HG02973 (cell line): ENCODE results near the gene NHSL1.

Source experiments
- ATAC-seq: cut with Tn5 transposase; IDR thresholded peaks from one replicate; pipeline ENCODE4 v1.9.1; 2021; ENCODE audit warnings: moderate library complexity; ENCODE audit not compliant: unreplicated experiment

The NHSL1 gene

GRCh38 chr6:138382498-138383265 is 116.6 kb downstream of the NHSL1 start:
- no peak for ATAC-seq

- ATAC-seq = no peak
Observed at GRCh38 chr6:138378463-138378862, 120.8 kb downstream of the NHSL1 start.

GRCh38 chr6:138377844-138378243 is 121.5 kb downstream of the NHSL1 start, which contains the start of gene SMIM28:
TSS of gene SMIM28 (plus strand) at chr6:138377905. CDS start at chr6:138378073, 168 bp downstream.
- no peak for ATAC-seq

GRCh38 chr6:138377042-138377441 is 122.3 kb downstream of the NHSL1 start:
- no peak for ATAC-seq

GRCh38 chr6:138374815-138375214 is 124.5 kb downstream of the NHSL1 start:
- ATAC-seq = no peak

GRCh38 chr6:138374230-138374629 is 125.1 kb downstream of the NHSL1 start:
- no peak for ATAC-seq

GRCh38 chr6:138372711-138373463 is 126.4 kb downstream of the NHSL1 start:
- no peak for ATAC-seq
